Naive thymus-derived CD8-positive, alpha-beta T cell (primary cell): ENCODE measurements around the gene DPYD. TPM values are rescaled to one million over a fixed set of nuclear protein-coding genes. Genes with fewer than 3 reads are reported as not detected.
A peak's percentile ranks its signal among the peaks of the same experiment; 100 is the strongest.

Experiments
- ATAC-seq, 2 donors: fragments of 150-1000 bp; cut with Tn5 transposase in 1 of 2; sonication (Bioruptor Pico), chemical (Tn5 transposase) in 1 of 2; 1 replicate in 1 of 2; 2 replicates in 1 of 2; pipeline ENCODE4 v1.10.0; 2021; ENCODE audit warnings: mild to moderate bottlenecking in 2 of 2, moderate library complexity in 2 of 2
- POLR2A ChIA-PET: fragments of 350-600 bp; sonication (Branson Sonifier 250); formaldehyde crosslinking; loops from one replicate; lab custom pipeline; 2021; ENCODE audit warnings: antibody characterized with exemption; lab: Charles Lee
- DNase-seq, 10 donors: peaks; one replicate each; pipeline versions ENCODE4 v3.0.0 to v3.0.0-alpha.2; 2020 to 2022
- H3K27ac Mint-ChIP-seq, 10 donors: one replicate each; pipeline ENCODE4 v1.8.0; 2020 to 2022; ENCODE audit warnings: mild to moderate bottlenecking in 10 of 10, mixed read lengths in 10 of 10, moderate library complexity in 4 of 10, inconsistent platforms in 1 of 10
- H3K27me3 Mint-ChIP-seq, 5 donors: one replicate each; pipeline ENCODE4 v1.8.0; 2021 to 2022; ENCODE audit warnings: mixed read lengths in 5 of 5
- H3K36me3 Mint-ChIP-seq, 3 donors: one replicate each; pipeline ENCODE4 v1.8.0; 2020 to 2022; ENCODE audit warnings: mixed read lengths in 3 of 3, mild to moderate bottlenecking in 2 of 3, inconsistent platforms in 1 of 3
- H3K4me1 Mint-ChIP-seq, 4 donors: one replicate each; pipeline ENCODE4 v1.8.0; 2021 to 2022; ENCODE audit warnings: mixed read lengths in 4 of 4
- H3K4me3 Mint-ChIP-seq, 10 donors: one replicate each; pipeline ENCODE4 v1.8.0; 2020 to 2022; ENCODE audit warnings: mild to moderate bottlenecking in 10 of 10, mixed read lengths in 10 of 10, moderate library complexity in 6 of 10, inconsistent platforms in 1 of 10
- H3K9me3 Mint-ChIP-seq, 9 donors: one replicate each; pipeline ENCODE4 v1.8.0; 2020 to 2022; ENCODE audit warnings: mixed read lengths in 9 of 9, mild to moderate bottlenecking in 3 of 9, inconsistent platforms in 1 of 9, moderate library complexity in 1 of 9
- polyA plus RNA-seq, 3 donors: library from polyadenylated mRNA; unstranded; fragments of 300-500 nt; fragmentation: Illumina TruSeq; gene quantifications; one replicate each; pipeline ENCODE4 v1.2.3, GENCODE V29; 2021
- total RNA-seq, 8 experiments: library from RNA in 2 of 8; stranded (reverse) in 2 of 8; gene quantifications; one replicate each; pipeline ENCODE4 v1.2.3 and lab custom pipeline; 2021 to 2026

Gene DPYD
- total RNA-seq = 10 to 100 TPM; 39.3 to 40.7 TPM
- 10 to 100 TPM; 24.1 to 40.9 (median 36.4) TPM for polyA plus RNA-seq
- total RNA-seq (lab: John Stamatoyannopoulos, UW) = 12.6 to 122 (median 75.4) reads per million in 6 experiments

GRCh38 chr1:97920832-97921571 lies at the start of gene DPYD:
Gene DPYD (minus strand): TSS chr1:97921034. CDS start chr1:97920922, 112 bp downstream.
- Mint-ChIP-seq H3K27ac (peak within 1 kb of the TSS; percentile 75 to 98 (median 96)), H3K4me3 (peak within 1 kb of the TSS; percentile 92 to 98 (median 97)), H3K36me3 (no peaks in the 10 kb centered on the region), H3K9me3 (no peaks in the 10 kb centered on the region), H3K27me3 (no peaks in the 10 kb centered on the region), H3K4me1 (peaks cover 21 to 59% (median 48%) of the 10 kb centered on the region in 4 donors)
- DNase-seq = peak; percentile 76 to 91 (median 82)
- POLR2A ChIA-PET = interaction anchor here (0.5 to 1.3 kb wide), 7 partner anchors 10 to 129 kb away, joined by 3 to 4 read pairs (median 3); no protein-coding TSS in a partner anchor
- ATAC-seq = peak; percentile 86 to 87

GRCh38 chr1:97960470-97960869 lies 39.6 kb upstream of the DPYD start:
- ATAC-seq (no peak), DNase-seq (no peak)
- no peaks in the 10 kb centered on the region for H3K9me3 Mint-ChIP-seq
- no peak overlapping the region for H3K27ac Mint-ChIP-seq
- H3K4me1 Mint-ChIP-seq = no peaks in the 10 kb centered on the region
- no peak overlapping the region for H3K4me3 Mint-ChIP-seq
- POLR2A ChIA-PET = no interaction called here
- peaks cover 0 to 4% (median 0%) of the 10 kb centered on the region in 3 donors for H3K36me3 Mint-ChIP-seq
- H3K27me3 Mint-ChIP-seq = peaks cover 0 to 8% (median 0%) of the 10 kb centered on the region in 5 donors

- DNase-seq = no peak
- POLR2A ChIA-PET = no interaction called here
- no peaks in the 10 kb centered on the region for H3K9me3 Mint-ChIP-seq
Measured at GRCh38 chr1:97947695-97948094, 26.9 kb upstream of the DPYD start.

GRCh38 chr1:97943354-97943753 lies 22.5 kb upstream of the DPYD start:
- Mint-ChIP-seq H3K36me3 (no peaks in the 10 kb centered on the region), H3K9me3 (no peaks in the 10 kb centered on the region), H3K27ac (peak overlapping the region in 3 of 10 donors; percentile 4 to 69 (median 64)), H3K4me3 (peak overlapping the region in 3 of 10 donors; percentile 10 to 43 (median 42)), H3K4me1 (peaks cover 10 to 21% (median 20%) of the 10 kb centered on the region in 4 donors), H3K27me3 (peaks cover 0 to 1% (median 0%) of the 10 kb centered on the region in 5 donors)
- POLR2A ChIA-PET = no interaction called here
- DNase-seq = no peak
- no peak for ATAC-seq

More at GRCh38 chr1:97947695-97948094, 26.9 kb upstream of the DPYD start:
- Mint-ChIP-seq H3K4me3 (no peak overlapping the region), H3K27me3 (peaks cover 0 to 1% (median 0%) of the 10 kb centered on the region in 5 donors), H3K27ac (no peak overlapping the region), H3K36me3 (no peaks in the 10 kb centered on the region), H3K4me1 (peaks cover 4 to 9% (median 9%) of the 10 kb centered on the region in 4 donors)
- ATAC-seq = no peak

GRCh38 chr1:97942161-97943123 lies 21.6 kb upstream of the DPYD start:
- Mint-ChIP-seq H3K4me1 (peaks cover 10 to 21% (median 20%) of the 10 kb centered on the region in 4 donors), H3K9me3 (no peaks in the 10 kb centered on the region), H3K4me3 (peak overlapping the region in 9 of 10 donors; percentile 31 to 80 (median 61)), H3K27me3 (no peaks in the 10 kb centered on the region), H3K27ac (peak overlapping the region in 5 of 10 donors; percentile 6 to 45 (median 27)), H3K36me3 (no peaks in the 10 kb centered on the region)
- no peak for ATAC-seq
- POLR2A ChIA-PET = no interaction called here
- no peak for DNase-seq

- no peak overlapping the region for H3K27ac Mint-ChIP-seq
Measured at GRCh38 chr1:97938285-97938642, 17.4 kb upstream of the DPYD start.

GRCh38 chr1:97936976-97937375 lies 16.1 kb upstream of the DPYD start:
- no peaks in the 10 kb centered on the region for H3K9me3 Mint-ChIP-seq
- no peak overlapping the region for H3K4me3 Mint-ChIP-seq
- DNase-seq = no peak
- peak overlapping the region in 1 of 10 donors; percentile 30 for H3K27ac Mint-ChIP-seq
- H3K27me3 Mint-ChIP-seq = no peaks in the 10 kb centered on the region
- H3K36me3 Mint-ChIP-seq = no peaks in the 10 kb centered on the region
- ATAC-seq = no peak
- peaks cover 7 to 11% (median 9%) of the 10 kb centered on the region in 4 donors for H3K4me1 Mint-ChIP-seq
- POLR2A ChIA-PET = no interaction called here

More at GRCh38 chr1:97938285-97938642, 17.4 kb upstream of the DPYD start:
- Mint-ChIP-seq H3K9me3 (no peaks in the 10 kb centered on the region), H3K27me3 (no peaks in the 10 kb centered on the region), H3K4me1 (peaks cover 10 to 22% (median 20%) of the 10 kb centered on the region in 4 donors), H3K4me3 (no peak overlapping the region), H3K36me3 (no peaks in the 10 kb centered on the region)
- DNase-seq = no peak
- POLR2A ChIA-PET = no interaction called here
- ATAC-seq = no peak

- peaks cover 3 to 7% (median 5%) of the 10 kb centered on the region in 4 donors for H3K4me1 Mint-ChIP-seq
- H3K27ac Mint-ChIP-seq = peak overlapping the region in 1 of 10 donors; percentile 4
- no peaks in the 10 kb centered on the region for H3K36me3 Mint-ChIP-seq
- H3K9me3 Mint-ChIP-seq = no peaks in the 10 kb centered on the region
- ATAC-seq = no peak
- H3K4me3 Mint-ChIP-seq = no peak overlapping the region
- DNase-seq = no peak
- no peaks in the 10 kb centered on the region for H3K27me3 Mint-ChIP-seq
- POLR2A ChIA-PET = no interaction called here
Measured at GRCh38 chr1:97934491-97934890, 13.7 kb upstream of the DPYD start.

GRCh38 chr1:97929874-97930851 lies 9.3 kb upstream of the DPYD start:
- DNase-seq = no peak
- no peaks in the 10 kb centered on the region for H3K9me3 Mint-ChIP-seq
- peaks cover 4 to 7% (median 6%) of the 10 kb centered on the region in 4 donors for H3K4me1 Mint-ChIP-seq
- H3K27me3 Mint-ChIP-seq = no peaks in the 10 kb centered on the region
- no peak for ATAC-seq
- H3K4me3 Mint-ChIP-seq = no peak overlapping the region
- no peak overlapping the region for H3K27ac Mint-ChIP-seq
- POLR2A ChIA-PET = no interaction called here
- no peaks in the 10 kb centered on the region for H3K36me3 Mint-ChIP-seq

- ATAC-seq (no peak), DNase-seq (no peak)
- Mint-ChIP-seq H3K9me3 (no peaks in the 10 kb centered on the region), H3K27me3 (no peaks in the 10 kb centered on the region), H3K4me1 (peaks cover 8 to 16% (median 14%) of the 10 kb centered on the region in 4 donors), H3K36me3 (no peaks in the 10 kb centered on the region), H3K27ac (no peak overlapping the region), H3K4me3 (no peak overlapping the region)
- POLR2A ChIA-PET = no interaction called here
Measured at GRCh38 chr1:97926017-97926708, 5.3 kb upstream of the DPYD start.

- Mint-ChIP-seq H3K27ac (no peak overlapping the region), H3K4me3 (no peak overlapping the region)
- POLR2A ChIA-PET = no interaction called here
Measured at GRCh38 chr1:97925151-97925550, 4.3 kb upstream of the DPYD start.

More at GRCh38 chr1:97925151-97925550, 4.3 kb upstream of the DPYD start:
- DNase-seq = no peak
- ATAC-seq = no peak
- no peaks in the 10 kb centered on the region for H3K9me3 Mint-ChIP-seq
- no peaks in the 10 kb centered on the region for H3K36me3 Mint-ChIP-seq
- no peaks in the 10 kb centered on the region for H3K27me3 Mint-ChIP-seq
- peaks cover 8 to 17% (median 14%) of the 10 kb centered on the region in 4 donors for H3K4me1 Mint-ChIP-seq
